Neural crest cell (in vitro differentiated cells): ENCODE data around the gene MYO6. TPM values are rescaled to one million over a fixed set of nuclear protein-coding genes. Genes with fewer than 3 reads are reported as not detected.

Experiments
- DNase-seq: peaks from one replicate; pipeline ENCODE4 v3.0.0; 2021; ENCODE audit warnings: low read depth, mixed read lengths, low spot score
- H3K27ac Mint-ChIP-seq: one replicate; pipeline ENCODE4 v1.8.0; 2021; ENCODE audit warnings: mild to moderate bottlenecking, mixed read lengths; ENCODE audit not compliant: unreplicated experiment
- H3K27me3 Mint-ChIP-seq: 2 replicates; pipeline ENCODE4 v1.8.0; 2021; ENCODE audit warnings: low read depth, mild to moderate bottlenecking, mixed read lengths
- H3K36me3 Mint-ChIP-seq: 2 replicates; pipeline ENCODE4 v1.8.0; 2021; ENCODE audit warnings: low read depth, mild to moderate bottlenecking, mixed read lengths
- H3K4me1 Mint-ChIP-seq: 2 replicates; pipeline ENCODE4 v1.8.0; 2021; ENCODE audit warnings: mixed read lengths
- H3K4me3 Mint-ChIP-seq: one replicate; pipeline ENCODE4 v1.8.0; 2021; ENCODE audit warnings: mild to moderate bottlenecking, mixed read lengths
- H3K9me3 Mint-ChIP-seq: 2 replicates; pipeline ENCODE4 v1.8.0; 2021; ENCODE audit warnings: mixed read lengths
- total RNA-seq: library from RNA; stranded (reverse); gene quantifications from 2 replicates; pipeline ENCODE4 v1.2.1, GENCODE V29; 2021
- TF ChIP-seq, protein P1 (sequence below): fragments of 200-600 bp; sonication (generic); conservative IDR thresholded peaks from 2 replicates; pipeline ENCODE4 v1.5.0; 2021; ENCODE audit warnings: antibody characterized with exemption, mild to moderate bottlenecking

Gene MYO6
- total RNA-seq, 1 donor from 2014 or later = 24.5 TPM

DNA sequence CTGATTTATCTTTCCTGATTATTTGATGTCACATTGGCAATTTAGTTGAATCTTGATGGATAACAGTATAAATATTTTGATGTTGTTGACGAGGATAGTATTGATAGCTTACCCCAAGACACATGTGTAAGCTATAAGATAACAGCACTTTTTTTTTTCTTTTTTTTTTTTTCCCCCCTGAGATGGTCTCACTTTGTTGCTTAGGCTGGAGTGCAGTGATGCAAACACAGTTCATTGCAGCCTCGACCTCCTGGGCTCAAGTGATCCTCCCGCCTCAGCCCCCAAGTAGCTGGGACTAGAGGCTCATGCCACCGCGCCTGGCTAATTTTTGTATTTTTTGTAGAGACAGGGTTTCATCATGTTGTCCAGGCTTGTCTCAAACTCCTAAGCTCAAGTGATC is 21.8 kb downstream of the MYO6 start:
- Mint-ChIP-seq H3K27ac (no peak overlapping the region), H3K27me3 (no peaks in the 10 kb centered on the region), H3K36me3 (no peaks in the 10 kb centered on the region), H3K4me1 (no peaks in the 10 kb centered on the region), H3K9me3 (no peaks in the 10 kb centered on the region), H3K4me3 (no peak overlapping the region)
- TF ChIP-seq, protein P1, sequence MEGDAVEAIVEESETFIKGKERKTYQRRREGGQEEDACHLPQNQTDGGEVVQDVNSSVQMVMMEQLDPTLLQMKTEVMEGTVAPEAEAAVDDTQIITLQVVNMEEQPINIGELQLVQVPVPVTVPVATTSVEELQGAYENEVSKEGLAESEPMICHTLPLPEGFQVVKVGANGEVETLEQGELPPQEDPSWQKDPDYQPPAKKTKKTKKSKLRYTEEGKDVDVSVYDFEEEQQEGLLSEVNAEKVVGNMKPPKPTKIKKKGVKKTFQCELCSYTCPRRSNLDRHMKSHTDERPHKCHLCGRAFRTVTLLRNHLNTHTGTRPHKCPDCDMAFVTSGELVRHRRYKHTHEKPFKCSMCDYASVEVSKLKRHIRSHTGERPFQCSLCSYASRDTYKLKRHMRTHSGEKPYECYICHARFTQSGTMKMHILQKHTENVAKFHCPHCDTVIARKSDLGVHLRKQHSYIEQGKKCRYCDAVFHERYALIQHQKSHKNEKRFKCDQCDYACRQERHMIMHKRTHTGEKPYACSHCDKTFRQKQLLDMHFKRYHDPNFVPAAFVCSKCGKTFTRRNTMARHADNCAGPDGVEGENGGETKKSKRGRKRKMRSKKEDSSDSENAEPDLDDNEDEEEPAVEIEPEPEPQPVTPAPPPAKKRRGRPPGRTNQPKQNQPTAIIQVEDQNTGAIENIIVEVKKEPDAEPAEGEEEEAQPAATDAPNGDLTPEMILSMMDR = no peak
- no peak for DNase-seq

DNA sequence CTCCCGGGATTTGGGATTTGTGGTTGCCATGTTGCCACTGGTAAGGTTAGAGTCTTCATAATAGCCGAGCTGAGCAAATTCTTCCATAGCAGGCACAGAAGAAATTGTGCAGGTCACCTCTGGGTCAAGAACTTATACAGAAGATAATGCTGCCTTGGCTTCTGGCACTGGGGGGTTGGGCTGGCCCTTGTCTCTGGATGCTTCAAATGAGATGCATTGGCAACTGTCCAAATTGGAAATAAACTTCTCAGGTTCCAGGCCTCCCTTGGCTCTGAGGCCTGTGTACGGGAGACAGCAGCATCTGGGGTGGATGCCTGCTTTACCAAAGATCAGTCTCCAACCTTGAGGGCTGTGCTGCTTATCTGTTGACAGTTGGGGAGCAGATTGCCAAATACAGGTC is 26.2 kb downstream of the MYO6 start:
- H3K27me3 Mint-ChIP-seq = no peaks in the 10 kb centered on the region
- H3K27ac Mint-ChIP-seq = no peak overlapping the region
- DNase-seq = no peak
- TF ChIP-seq, protein P1 = no peak
- no peaks in the 10 kb centered on the region for H3K36me3 Mint-ChIP-seq
- H3K4me3 Mint-ChIP-seq = no peak overlapping the region
- no peaks in the 10 kb centered on the region for H3K9me3 Mint-ChIP-seq
- no peaks in the 10 kb centered on the region for H3K4me1 Mint-ChIP-seq

DNA sequence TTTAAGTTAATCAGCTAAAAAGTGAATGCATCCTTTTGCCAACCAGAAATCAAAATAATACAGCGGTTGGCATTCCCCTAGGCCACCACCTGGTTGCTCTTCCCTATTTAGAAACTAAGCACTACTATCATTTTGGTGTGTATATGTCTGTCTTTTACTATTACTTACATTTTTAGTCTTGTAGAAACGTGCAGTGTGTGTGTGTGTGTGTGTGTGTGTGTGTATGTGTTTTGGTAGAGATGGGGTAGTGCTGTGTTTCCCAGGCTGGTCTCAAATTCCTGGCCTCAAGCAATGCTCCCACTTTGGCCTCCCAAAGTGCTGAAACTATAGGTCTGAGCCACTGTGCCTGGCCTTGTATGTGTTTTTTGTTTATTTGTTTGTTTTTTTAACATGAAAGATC is 27.4 kb downstream of the MYO6 start:
- H3K27ac Mint-ChIP-seq = no peak overlapping the region

DNA sequence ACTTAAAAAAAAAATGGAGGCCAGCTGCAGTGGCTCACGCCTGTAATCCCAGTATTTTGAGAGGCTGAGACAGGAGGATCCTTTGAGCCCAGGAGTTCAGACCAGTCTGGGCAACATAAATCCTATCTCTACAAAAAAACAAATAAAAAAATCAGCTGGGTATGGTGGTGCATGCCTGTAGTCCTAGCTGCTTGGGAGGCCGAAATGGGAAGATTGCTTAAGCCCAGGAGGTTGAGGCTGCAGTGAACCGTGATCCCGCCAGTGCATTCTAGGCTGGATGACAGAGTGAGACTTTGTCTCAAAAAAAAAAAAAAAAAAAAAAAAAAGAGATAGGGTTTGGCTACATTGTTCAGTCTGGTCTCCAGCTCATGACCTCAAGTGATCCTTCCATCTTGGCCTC is 29.7 kb downstream of the MYO6 start:
- no peak for DNase-seq
- Mint-ChIP-seq H3K4me3 (no peak overlapping the region), H3K9me3 (no peaks in the 10 kb centered on the region), H3K27me3 (no peaks in the 10 kb centered on the region), H3K4me1 (no peaks in the 10 kb centered on the region), H3K27ac (no peak overlapping the region), H3K36me3 (peaks cover 6% of the 10 kb centered on the region)
- TF ChIP-seq, protein P1 = no peak

More for the DNA sequence above, 27.4 kb downstream of the MYO6 start:
- TF ChIP-seq, protein P1 = no peak
- Mint-ChIP-seq H3K4me3 (no peak overlapping the region), H3K27me3 (no peaks in the 10 kb centered on the region), H3K9me3 (no peaks in the 10 kb centered on the region), H3K36me3 (peaks cover 3% of the 10 kb centered on the region), H3K4me1 (no peaks in the 10 kb centered on the region)
- no peak for DNase-seq

DNA sequence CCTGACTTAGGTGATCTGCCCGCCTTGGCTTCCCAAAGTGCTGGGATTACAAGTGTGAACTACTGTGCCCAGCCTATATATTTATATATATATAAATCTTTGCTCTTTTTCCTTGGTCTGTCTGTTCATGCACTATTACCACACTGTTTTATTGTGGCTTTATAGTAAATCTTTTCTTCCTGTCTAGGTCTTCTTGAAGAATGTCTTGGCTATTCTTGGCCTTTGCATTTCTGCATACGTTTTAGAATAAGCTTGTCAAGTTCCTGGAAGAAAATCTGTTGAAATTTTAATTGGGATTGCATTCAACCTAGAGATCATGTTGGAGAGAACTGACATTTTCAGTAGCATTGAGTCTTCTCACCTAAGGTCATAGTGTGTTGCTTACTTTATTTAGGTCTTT is 37.1 kb downstream of the MYO6 start:
- Mint-ChIP-seq H3K9me3 (peaks cover 2% of the 10 kb centered on the region), H3K36me3 (peaks cover 4% of the 10 kb centered on the region), H3K4me3 (no peak overlapping the region), H3K4me1 (no peaks in the 10 kb centered on the region), H3K27ac (no peak overlapping the region), H3K27me3 (no peaks in the 10 kb centered on the region)
- DNase-seq = no peak
- TF ChIP-seq, protein P1 = no peak

DNA sequence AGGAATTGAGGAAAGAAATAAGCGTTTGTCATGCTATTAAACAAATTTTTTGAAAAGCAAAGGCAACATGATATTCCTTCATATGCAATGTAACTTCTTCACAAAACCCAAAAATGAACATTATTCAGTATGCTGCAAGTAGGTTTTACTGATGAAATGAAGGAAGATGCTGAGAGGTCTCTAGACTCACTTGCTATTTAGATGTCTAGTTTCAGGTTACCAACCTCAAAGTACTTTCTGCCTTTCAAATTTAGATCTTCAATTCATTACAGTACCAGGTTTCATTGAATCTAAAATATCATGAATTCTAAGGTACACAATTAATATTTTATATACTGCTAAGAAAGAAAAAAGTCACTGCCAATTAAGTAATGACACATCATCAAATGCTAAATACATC is 39.9 kb downstream of the MYO6 start:
- TF ChIP-seq, protein P1 = no peak
- H3K27ac Mint-ChIP-seq = no peak overlapping the region
- H3K4me3 Mint-ChIP-seq = no peak overlapping the region
- DNase-seq = no peak
- H3K9me3 Mint-ChIP-seq = peaks cover 2% of the 10 kb centered on the region
- peaks cover 6% of the 10 kb centered on the region for H3K4me1 Mint-ChIP-seq
- no peaks in the 10 kb centered on the region for H3K36me3 Mint-ChIP-seq
- H3K27me3 Mint-ChIP-seq = no peaks in the 10 kb centered on the region
